HepG2 (cell line): ENCODE data around the gene FNIP2. TPM values are rescaled to one million over a fixed set of nuclear protein-coding genes. Genes with fewer than 3 reads are reported as not detected.

Experiments
- CHD4 ChIP-seq: fragments of 200-600 bp; sonication (generic); IDR thresholded peaks from 2 replicates; pipeline ENCODE4 v1.7.0; 2017; ENCODE audit warnings: mild to moderate bottlenecking, low read length, borderline replicate concordance
- ELF1 ChIP-seq: sonication (generic); formaldehyde crosslinking; IDR thresholded peaks from 2 replicates; pipeline ENCODE4 v1.4.0; 2020; ENCODE audit warnings: missing genetic modification reagents
- GFI1 ChIP-seq: sonication (generic); formaldehyde crosslinking; IDR thresholded peaks from 2 replicates; pipeline ENCODE4 v1.5.0; 2020; ENCODE audit warnings: missing genetic modification reagents, mild to moderate bottlenecking, borderline replicate concordance
- GLI4 ChIP-seq: sonication (generic); formaldehyde crosslinking; IDR thresholded peaks from 2 replicates; pipeline ENCODE4 v1.5.1; 2020; ENCODE audit warnings: missing genetic modification reagents, mild to moderate bottlenecking, moderate library complexity, borderline replicate concordance
- HMGA1 ChIP-seq: sonication (generic); formaldehyde crosslinking; conservative IDR thresholded peaks from 2 replicates; pipeline ENCODE4 v1.4.0; 2020; ENCODE audit warnings: missing genetic modification reagents
- HNF4A ChIP-seq: sonication (generic); formaldehyde crosslinking; IDR thresholded peaks from 2 replicates; pipeline ENCODE4 v1.4.0; 2020; ENCODE audit warnings: missing genetic modification reagents
- HOXA9 ChIP-seq: sonication (generic); formaldehyde crosslinking; IDR thresholded peaks from 2 replicates; pipeline ENCODE4 v1.8.1; 2022; ENCODE audit warnings: missing genetic modification reagents, mild to moderate bottlenecking, moderate library complexity, borderline replicate concordance
- KLF16 ChIP-seq, 2 experiments: sonication (generic) in 1 of 2; formaldehyde crosslinking in 1 of 2; IDR thresholded peaks; 2 replicates each; pipeline versions ENCODE4 v1.6.1 to v1.8.0; 2016 to 2023; ENCODE audit warnings: missing genetic modification reagents in 2 of 2, missing compliant biosample characterization in 1 of 2
- MXI1 ChIP-seq: IDR thresholded peaks from 3 replicates; pipeline ENCODE4 v1.6.1; 2012; ENCODE audit warnings: low read depth, low read length, inconsistent platforms, borderline replicate concordance
- NBN ChIP-seq: fragments of 450-650 bp; conservative IDR thresholded peaks from 2 replicates; pipeline ENCODE4 v1.6.1; 2017
- PRMT3 ChIP-seq: sonication (generic); formaldehyde crosslinking; IDR thresholded peaks from 2 replicates; pipeline ENCODE4 v1.8.1; 2022; ENCODE audit warnings: low read depth, mild to moderate bottlenecking, moderate library complexity, missing genetic modification reagents, borderline replicate concordance
- SALL1 ChIP-seq: sonication (generic); formaldehyde crosslinking; IDR thresholded peaks from 2 replicates; pipeline ENCODE4 v1.8.0; 2022; ENCODE audit warnings: mild to moderate bottlenecking, missing genetic modification reagents
- SIN3A ChIP-seq: IDR thresholded peaks from 2 replicates; pipeline ENCODE4 v1.6.1; 2011; ENCODE audit warnings: low read depth, mild to moderate bottlenecking, control low read depth, low read length, borderline replicate concordance
- SNAPC2 ChIP-seq: sonication (generic); formaldehyde crosslinking; IDR thresholded peaks from 2 replicates; pipeline ENCODE4 v1.8.1; 2022; ENCODE audit warnings: mild to moderate bottlenecking, missing genetic modification reagents
- TEAD3 ChIP-seq: optimal IDR thresholded peaks from 2 replicates; pipeline ENCODE3; 2016; ENCODE audit warnings: borderline replicate concordance
- YEATS4 ChIP-seq: sonication (generic); formaldehyde crosslinking; IDR thresholded peaks from 2 replicates; pipeline ENCODE4 v1.4.0; 2020; ENCODE audit warnings: missing genetic modification reagents, borderline replicate concordance
- ZFY ChIP-seq: sonication (generic); formaldehyde crosslinking; IDR thresholded peaks from 2 replicates; pipeline ENCODE4 v1.4.0; 2020; ENCODE audit warnings: missing genetic modification reagents
- ZNF33B ChIP-seq: sonication (generic); formaldehyde crosslinking; IDR thresholded peaks from 2 replicates; pipeline ENCODE4 v1.5.1; 2020; ENCODE audit warnings: mild to moderate bottlenecking, missing genetic modification reagents
- ZNF777 ChIP-seq: sonication (generic); formaldehyde crosslinking; IDR thresholded peaks from 2 replicates; pipeline ENCODE4 v1.4.0; 2020; ENCODE audit warnings: missing genetic modification reagents
- ZNF878 ChIP-seq: sonication (generic); formaldehyde crosslinking; IDR thresholded peaks from 2 replicates; pipeline ENCODE4 v1.8.1; 2023; ENCODE audit warnings: mild to moderate bottlenecking, missing genetic modification reagents, moderate library complexity
- polyA plus RNA-seq, 8 experiments: library from polyadenylated mRNA; depleted of rRNA in 3 of 8; stranded (reverse) in 7 of 8; unstranded in 1 of 8; fragments of >200 nt; fragmentation: Illumina TruSeq in 4 of 8; extraction: Trizol in 4 of 8; gene quantifications; 2 replicates each; pipeline versions ENCODE4 v1.2.1 to v1.2.3, GENCODE V29; 2011 to 2016; ENCODE audit warnings: low read depth in 4 of 8, missing spikeins in 1 of 8, mixed read lengths in 1 of 8; ENCODE audit not compliant: insufficient read depth in 1 of 8
- total RNA-seq, 5 experiments: library from RNA; depleted of rRNA; stranded (reverse); fragments of >200 nt; fragmentation: Illumina TruSeq; extraction: Trizol; gene quantifications; 2 replicates each; pipeline ENCODE4 v1.2.3, GENCODE V29; 2016; ENCODE audit warnings: low read depth in 1 of 5
- TF ChIP-seq, protein P1 (sequence below): IDR thresholded peaks from 2 replicates; pipeline ENCODE4 v1.6.1; 2016; ENCODE audit warnings: mild to moderate bottlenecking, missing biosample characterization, missing genetic modification reagents
- TF ChIP-seq, protein P2 (sequence below): sonication (generic); formaldehyde crosslinking; IDR thresholded peaks from 2 replicates; pipeline ENCODE4 v1.8.1; 2022; ENCODE audit warnings: low read depth, mild to moderate bottlenecking, missing genetic modification reagents
- TF ChIP-seq, protein P3 (sequence below): IDR thresholded peaks from 2 replicates; pipeline ENCODE4 v1.6.1; 2016; ENCODE audit warnings: missing compliant biosample characterization, missing genetic modification reagents, borderline replicate concordance
- TF ChIP-seq, protein P4 (sequence below): sonication (generic); formaldehyde crosslinking; IDR thresholded peaks from 2 replicates; pipeline ENCODE4 v1.8.1; 2022; ENCODE audit warnings: mild to moderate bottlenecking, missing genetic modification reagents

The FNIP2 gene
- total and polyA plus RNA-seq, 2 of the 13 experiments (the other 11 are each of a cell fraction or from before 2014, with no cell fraction given) = 15.5 to 21.0 TPM

DNA sequence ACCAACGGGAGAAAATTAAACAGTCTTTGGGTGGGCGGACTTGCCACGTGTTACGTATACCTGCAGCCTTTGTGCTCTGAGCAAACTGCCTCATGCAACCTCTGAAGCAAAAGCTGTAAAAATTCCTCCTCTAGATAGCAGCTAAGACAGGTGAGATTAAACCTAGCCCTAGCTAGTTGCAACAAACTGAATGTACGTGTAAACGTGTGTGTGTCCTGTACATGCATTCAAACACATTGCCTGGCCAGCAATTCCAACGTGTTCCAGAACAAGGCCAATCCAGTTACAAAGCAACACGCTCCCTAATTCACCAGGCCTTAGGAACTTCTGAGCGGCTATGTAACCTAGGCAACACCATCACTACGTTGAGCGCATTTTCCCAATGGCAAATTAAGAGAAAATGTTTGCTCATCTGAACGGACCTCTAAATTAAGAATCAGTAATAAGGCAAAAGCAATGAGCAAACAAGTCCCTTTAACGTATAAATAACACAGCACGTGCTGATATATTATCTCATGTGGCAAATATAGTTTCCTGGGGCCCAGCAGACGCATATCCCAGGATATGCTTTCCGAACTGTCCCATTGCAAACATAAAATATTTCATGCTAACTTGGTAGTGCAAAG lies 46.4 kb upstream of the FNIP2 start (continued):
- TF ChIP-seq ZNF878 (CRISPR knock-in tag) (0 out of 2 replicates have a peak, but pooled peaks have one; percentile 10), ELF1 (CRISPR knock-in tag) (0 out of 2 replicates have a peak, but pooled peaks have one; percentile 19), CHD4 (no peak), ZFY (CRISPR knock-in tag) (peak; percentile 74), ZNF33B (no peak), GFI1 (CRISPR knock-in tag) (no peak), SIN3A (peak; percentile 75; the same call in 1 of the 2 replicates), ZNF777 (no peak), HOXA9 (CRISPR knock-in tag) (0 out of 2 replicates have a peak, but pooled peaks have one; percentile 3), YEATS4 (peak; percentile 37; the same call in 1 of the 2 replicates), HMGA1 (CRISPR knock-in tag) (no peak), GLI4 (CRISPR knock-in tag) (peak; percentile 40; the same call in 1 of the 2 replicates), KLF16 (CRISPR knock-in tag; IDR thresholded peaks at IDR 0.05) (0 out of 4 replicates have a peak, but pooled peaks of 1 of the 2 experiments have one; percentile 29), HNF4A (CRISPR knock-in tag) (peak; percentile 23; the same call in 1 of the 2 replicates), TEAD3 (CRISPR knock-in tag) (peak; percentile 40), SALL1 (CRISPR knock-in tag) (peak; percentile 16; the same call in 1 of the 2 replicates), SNAPC2 (CRISPR knock-in tag) (0 out of 2 replicates have a peak, but pooled peaks have one; percentile 16), MXI1 (0 out of 3 replicates have a peak, but pooled peaks have one; percentile 35), PRMT3 (CRISPR knock-in tag) (0 out of 2 replicates have a peak, but pooled peaks have one; percentile 22), NBN (no peak)
- TF ChIP-seq, protein P1, sequence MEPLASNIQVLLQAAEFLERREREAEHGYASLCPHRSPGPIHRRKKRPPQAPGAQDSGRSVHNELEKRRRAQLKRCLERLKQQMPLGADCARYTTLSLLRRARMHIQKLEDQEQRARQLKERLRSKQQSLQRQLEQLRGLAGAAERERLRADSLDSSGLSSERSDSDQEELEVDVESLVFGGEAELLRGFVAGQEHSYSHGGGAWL = no peak
- TF ChIP-seq, protein P2, sequence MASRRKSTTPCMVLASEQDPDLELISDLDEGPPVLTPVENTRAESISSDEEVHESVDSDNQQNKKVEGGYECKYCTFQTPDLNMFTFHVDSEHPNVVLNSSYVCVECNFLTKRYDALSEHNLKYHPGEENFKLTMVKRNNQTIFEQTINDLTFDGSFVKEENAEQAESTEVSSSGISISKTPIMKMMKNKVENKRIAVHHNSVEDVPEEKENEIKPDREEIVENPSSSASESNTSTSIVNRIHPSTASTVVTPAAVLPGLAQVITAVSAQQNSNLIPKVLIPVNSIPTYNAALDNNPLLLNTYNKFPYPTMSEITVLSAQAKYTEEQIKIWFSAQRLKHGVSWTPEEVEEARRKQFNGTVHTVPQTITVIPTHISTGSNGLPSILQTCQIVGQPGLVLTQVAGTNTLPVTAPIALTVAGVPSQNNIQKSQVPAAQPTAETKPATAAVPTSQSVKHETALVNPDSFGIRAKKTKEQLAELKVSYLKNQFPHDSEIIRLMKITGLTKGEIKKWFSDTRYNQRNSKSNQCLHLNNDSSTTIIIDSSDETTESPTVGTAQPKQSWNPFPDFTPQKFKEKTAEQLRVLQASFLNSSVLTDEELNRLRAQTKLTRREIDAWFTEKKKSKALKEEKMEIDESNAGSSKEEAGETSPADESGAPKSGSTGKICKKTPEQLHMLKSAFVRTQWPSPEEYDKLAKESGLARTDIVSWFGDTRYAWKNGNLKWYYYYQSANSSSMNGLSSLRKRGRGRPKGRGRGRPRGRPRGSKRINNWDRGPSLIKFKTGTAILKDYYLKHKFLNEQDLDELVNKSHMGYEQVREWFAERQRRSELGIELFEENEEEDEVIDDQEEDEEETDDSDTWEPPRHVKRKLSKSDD (CRISPR knock-in tag) = peak; percentile 53; the same call in 1 of the 2 replicates
- TF ChIP-seq, protein P3, sequence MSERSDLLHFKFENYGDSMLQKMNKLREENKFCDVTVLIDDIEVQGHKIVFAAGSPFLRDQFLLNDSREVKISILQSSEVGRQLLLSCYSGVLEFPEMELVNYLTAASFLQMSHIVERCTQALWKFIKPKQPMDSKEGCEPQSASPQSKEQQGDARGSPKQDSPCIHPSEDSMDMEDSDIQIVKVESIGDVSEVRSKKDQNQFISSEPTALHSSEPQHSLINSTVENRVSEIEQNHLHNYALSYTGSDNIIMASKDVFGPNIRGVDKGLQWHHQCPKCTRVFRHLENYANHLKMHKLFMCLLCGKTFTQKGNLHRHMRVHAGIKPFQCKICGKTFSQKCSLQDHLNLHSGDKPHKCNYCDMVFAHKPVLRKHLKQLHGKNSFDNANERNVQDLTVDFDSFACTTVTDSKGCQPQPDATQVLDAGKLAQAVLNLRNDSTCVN (CRISPR knock-in tag) = 0 out of 2 replicates have a peak, but pooled peaks have one; percentile 22
- TF ChIP-seq, protein P4, sequence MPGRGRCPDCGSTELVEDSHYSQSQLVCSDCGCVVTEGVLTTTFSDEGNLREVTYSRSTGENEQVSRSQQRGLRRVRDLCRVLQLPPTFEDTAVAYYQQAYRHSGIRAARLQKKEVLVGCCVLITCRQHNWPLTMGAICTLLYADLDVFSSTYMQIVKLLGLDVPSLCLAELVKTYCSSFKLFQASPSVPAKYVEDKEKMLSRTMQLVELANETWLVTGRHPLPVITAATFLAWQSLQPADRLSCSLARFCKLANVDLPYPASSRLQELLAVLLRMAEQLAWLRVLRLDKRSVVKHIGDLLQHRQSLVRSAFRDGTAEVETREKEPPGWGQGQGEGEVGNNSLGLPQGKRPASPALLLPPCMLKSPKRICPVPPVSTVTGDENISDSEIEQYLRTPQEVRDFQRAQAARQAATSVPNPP (CRISPR knock-in tag) = 0 out of 2 replicates have a peak, but pooled peaks have one; percentile 12
